Femur (tissue), 1 donor: Measurements from ENCODE around the gene LPP.
A peak's percentile ranks its signal among the peaks of the same experiment; 100 is the strongest.

Experiments
- DNase-seq: peaks from one replicate; pipeline ENCODE4 v3.0.0-alpha.2; 2017

The LPP gene

DNA sequence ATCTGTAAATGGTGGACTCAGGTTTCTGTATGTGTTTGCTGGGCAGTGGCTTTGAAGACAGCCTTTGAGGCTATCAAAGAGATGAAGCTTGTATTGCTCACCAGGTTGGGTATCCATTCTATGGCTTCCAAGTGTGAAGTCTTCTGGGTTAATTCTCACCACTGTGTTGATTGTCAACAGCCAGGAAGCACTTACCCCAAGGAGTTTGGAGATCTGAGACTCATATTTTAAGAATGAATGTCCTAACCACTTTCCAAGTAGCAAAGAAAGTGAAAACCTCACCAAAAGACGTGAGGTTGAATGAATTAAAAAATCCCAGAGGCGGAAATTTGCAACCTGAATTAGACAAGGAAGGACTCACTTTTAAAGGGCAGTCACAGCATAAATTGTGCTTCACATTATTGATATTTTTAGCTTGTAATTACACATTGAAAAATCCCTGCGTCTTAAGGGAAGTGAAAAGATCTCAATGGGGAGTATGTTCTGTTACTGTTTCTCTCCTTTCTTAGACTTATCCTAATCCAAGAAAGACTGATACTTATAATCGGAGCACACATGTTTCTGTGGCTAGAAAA is 713.8 kb downstream of the LPP start:
- DNase-seq = no peak

DNA sequence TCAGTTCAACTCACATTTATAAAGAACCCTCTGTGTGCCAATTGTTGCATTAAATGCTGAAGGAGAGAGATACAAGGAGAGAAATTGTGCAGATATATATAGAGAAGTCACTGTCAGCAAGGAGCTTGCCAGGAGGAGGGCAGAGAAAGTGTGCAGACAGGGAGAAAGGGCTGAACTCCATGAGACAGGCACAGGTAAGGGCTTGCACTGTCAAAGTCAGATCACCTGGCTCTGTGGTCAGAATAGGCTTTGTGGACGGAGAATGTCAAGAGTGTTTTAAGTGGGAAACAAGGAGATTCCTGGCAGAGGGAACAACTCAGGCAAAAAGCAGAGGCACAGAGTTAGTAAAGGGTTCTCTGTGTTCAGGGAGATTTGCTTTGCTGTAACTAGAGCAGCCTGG is 714.8 kb downstream of the LPP start:
- no peak for DNase-seq

GRCh38 chr3:188869628-188870027 is 715.7 kb downstream of the LPP start:
- DNase-seq = no peak

DNA sequence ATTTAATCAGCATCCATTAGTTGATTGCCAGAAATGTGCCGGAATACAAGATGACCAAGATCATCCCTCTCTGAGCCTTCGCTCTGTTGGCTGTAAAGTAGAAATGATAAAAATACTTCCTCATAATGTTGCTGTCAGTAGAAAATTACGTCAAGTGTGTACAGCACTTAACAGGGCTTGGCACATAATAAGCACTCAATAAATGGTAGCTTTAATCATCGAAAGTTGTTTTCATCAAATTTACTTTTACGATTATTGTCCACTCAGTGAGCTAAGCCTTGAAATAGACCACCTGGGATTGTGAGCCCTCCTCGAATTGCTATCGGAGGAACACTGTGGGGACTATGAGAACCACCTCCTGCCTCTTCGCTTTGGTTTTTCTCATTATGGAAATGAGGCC is 716.5 kb downstream of the LPP start:
- DNase-seq = no peak

- DNase-seq = no peak
These were observed 720.6 kb downstream of the LPP start for GRCh38 chr3:188874576-188874975.

DNA sequence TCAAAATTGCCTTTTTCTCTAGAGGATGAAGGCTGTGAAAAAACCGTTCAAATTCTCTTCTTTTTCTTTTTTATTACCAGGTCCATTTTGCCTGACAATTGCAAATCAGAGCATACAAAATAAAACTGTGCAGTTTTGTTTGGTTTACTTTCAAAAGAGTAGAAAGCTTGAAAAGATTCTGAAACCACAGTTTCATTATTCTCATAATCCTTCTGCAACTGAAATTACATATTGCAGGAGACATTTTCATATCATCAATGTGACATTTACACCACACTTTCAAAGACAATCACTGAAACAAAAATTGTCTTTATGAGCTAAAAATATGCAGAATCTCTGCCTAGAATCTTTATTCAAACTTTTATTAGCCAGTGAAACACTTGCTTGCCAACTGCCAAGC is 721.5 kb downstream of the LPP start:
- no peak for DNase-seq

DNA sequence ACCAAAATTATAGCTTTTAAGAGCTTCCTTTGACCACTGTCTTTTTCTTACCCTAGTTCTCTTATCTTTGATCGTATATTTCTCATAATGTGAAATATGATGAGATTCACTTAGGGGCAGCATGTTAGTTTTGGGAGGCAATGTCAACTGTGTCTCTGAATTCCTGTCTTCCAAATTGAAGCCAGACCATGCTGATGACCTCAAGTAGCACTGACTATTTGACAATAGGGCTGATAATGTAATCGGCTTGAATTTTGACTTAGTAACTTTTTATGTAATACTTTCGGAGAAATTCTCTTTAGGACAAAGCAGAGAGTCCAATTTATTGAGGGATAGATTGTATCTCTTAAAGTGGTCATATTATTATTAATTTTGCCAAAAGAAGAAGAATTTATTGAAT is 722.4 kb downstream of the LPP start:
- DNase-seq = no peak

- DNase-seq = no peak
These were observed 723.4 kb downstream of the LPP start for GRCh38 chr3:188877381-188877780.

- no peak for DNase-seq
These were observed 724.1 kb downstream of the LPP start for GRCh38 chr3:188878076-188878475.

- DNase-seq = no peak
These were observed 728.1 kb downstream of the LPP start for GRCh38 chr3:188881954-188882641.

GRCh38 chr3:188884299-188885043 is 730.5 kb downstream of the LPP start:
- no peak for DNase-seq

DNA sequence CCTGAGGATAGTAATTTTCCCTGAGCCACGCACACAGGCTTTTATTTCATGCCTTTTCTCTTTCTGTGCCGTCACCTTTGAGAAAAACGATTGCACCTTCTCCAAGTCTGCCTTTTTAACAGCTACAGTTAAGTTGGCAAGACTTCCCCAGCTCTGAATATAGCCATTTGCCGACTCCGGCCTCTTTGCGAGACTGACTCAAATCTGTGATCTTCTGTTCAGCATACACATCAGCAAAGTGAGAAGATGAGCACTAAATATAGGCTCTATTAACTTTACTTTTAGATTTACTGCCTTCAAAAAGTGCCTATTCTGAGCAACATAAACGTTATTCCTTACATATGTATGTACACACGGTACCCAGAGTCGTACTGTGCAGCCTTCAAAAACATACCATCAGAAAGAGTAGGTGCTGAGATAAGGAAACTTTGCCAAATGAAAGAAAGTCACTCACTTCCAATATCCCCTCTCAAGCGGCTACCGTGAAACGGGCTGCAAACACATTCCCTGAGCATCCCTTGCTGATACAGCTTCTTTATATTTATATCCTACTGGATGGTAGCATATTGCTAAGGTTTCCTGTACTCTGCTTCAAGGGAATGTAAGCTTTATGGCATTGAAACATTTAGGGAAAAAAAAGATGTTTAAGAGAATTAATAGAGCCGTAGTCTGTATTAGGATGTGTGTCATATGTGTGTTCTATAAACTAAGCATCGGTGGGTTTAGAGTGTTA is 734.5 kb downstream of the LPP start:
- DNase-seq = no peak

- DNase-seq = no peak
These were observed 735.1 kb downstream of the LPP start for GRCh38 chr3:188889054-188889491.

- DNase-seq = no peak
These were observed 736.8 kb downstream of the LPP start for GRCh38 chr3:188890572-188891270.

- DNase-seq = no peak
These were observed 745.9 kb downstream of the LPP start for GRCh38 chr3:188899881-188900280.

DNA sequence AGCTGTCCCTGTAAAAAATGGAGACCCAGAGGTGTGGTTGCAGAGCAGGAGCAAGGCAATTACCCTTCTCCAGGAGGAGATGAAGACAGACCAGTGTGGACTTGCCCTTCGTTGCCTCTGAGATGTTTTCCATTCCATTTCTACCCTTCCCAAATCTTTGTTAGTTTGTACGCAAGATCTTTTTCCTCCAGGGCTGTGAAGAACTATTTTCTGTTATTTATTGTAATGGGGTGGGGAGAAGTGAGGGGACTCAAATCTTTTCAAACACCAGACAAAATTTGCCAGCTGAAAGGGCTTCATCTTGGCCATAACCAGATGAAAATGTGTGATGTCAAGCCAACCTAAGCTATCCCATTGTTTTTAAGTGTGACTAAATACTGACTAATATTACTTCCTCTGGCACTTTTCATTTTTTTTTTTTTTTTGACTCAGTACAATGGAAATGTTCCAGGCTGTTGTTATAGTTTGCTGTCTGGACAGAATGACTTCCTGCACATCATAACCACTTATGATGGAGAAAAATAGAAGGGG is 746.5 kb downstream of the LPP start:
- no peak for DNase-seq

GRCh38 chr3:188901126-188901525 is 747.2 kb downstream of the LPP start:
- no peak for DNase-seq

- no peak for DNase-seq
These were observed 747.8 kb downstream of the LPP start for GRCh38 chr3:188901671-188902287.

DNA sequence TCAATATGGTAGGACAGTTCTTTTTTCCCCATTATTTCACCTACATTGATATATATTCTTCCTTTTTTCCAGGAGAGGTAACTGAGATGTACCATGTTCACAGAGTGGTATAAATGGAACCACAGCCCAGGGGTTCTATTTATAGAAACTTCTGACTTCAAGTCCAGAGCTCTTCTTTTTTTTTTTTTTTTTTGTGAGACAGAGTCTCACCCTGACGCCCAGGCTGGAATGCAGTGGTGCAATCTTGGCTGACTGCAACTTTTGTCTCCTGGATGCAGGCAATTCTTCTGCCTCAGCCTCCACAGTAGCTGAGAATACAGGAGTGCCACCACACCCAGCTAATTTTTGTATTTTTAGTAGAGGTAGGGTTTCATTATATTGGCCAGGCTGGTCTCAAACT is 750.7 kb downstream of the LPP start:
- DNase-seq = no peak

- no peak for DNase-seq
These were observed 751.6 kb downstream of the LPP start for GRCh38 chr3:188905547-188905946.

- peak; percentile 50 for DNase-seq
These were observed 752.3 kb downstream of the LPP start for GRCh38 chr3:188906236-188906635.
